ENCODE results near the gene TSPOAP1.
"Not testable (repeated sequence)": the region's sequence is repeated elsewhere in the genome, so short reads cannot be mapped to it uniquely, and the experiment has no call there.

TSPOAP1 gene

GRCh38 chr17:58341136-58341860, 12.7 kb upstream of the TSPOAP1 start:
- DNase-seq (ENCODE audit: low read depth), result not testable (repeated sequence)

GRCh38 chr17:58340405-58340876, 11.8 kb upstream of the TSPOAP1 start:
- DNase-seq (ENCODE audit: low read depth), result no peak

DNA sequence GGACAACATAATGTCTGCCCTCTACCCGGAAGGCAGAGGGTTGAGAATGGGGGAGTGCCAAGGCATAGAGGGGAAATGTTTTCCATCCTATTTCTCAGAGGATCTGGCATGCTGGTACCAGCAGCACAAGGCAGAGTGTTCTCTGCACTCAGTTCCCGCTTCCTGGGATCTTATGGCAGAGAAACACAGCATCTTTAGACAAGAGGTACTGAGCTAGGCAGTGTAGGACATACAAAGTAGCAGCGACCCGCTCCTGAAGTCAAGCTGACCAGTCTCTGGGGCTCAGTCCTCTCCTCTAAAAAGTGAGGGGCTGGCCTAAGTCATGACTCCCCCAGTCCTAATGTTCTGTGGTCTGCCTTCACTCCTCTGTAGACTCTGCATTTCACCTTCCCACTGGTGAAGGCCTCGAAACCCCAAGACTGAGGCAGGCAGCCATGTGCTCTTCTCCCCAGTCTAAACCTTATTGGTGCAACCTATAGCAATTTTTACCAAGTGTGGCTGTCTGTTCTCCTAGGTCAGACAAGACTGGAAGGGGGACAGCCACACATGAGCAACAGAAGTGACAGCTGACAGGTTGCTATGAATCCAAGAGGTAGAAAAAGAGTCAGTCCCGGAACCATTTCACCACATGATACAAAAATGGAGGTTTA, 11.3 kb upstream of the TSPOAP1 start:
- no peak for DNase-seq (ENCODE audit: low read depth)

DNA sequence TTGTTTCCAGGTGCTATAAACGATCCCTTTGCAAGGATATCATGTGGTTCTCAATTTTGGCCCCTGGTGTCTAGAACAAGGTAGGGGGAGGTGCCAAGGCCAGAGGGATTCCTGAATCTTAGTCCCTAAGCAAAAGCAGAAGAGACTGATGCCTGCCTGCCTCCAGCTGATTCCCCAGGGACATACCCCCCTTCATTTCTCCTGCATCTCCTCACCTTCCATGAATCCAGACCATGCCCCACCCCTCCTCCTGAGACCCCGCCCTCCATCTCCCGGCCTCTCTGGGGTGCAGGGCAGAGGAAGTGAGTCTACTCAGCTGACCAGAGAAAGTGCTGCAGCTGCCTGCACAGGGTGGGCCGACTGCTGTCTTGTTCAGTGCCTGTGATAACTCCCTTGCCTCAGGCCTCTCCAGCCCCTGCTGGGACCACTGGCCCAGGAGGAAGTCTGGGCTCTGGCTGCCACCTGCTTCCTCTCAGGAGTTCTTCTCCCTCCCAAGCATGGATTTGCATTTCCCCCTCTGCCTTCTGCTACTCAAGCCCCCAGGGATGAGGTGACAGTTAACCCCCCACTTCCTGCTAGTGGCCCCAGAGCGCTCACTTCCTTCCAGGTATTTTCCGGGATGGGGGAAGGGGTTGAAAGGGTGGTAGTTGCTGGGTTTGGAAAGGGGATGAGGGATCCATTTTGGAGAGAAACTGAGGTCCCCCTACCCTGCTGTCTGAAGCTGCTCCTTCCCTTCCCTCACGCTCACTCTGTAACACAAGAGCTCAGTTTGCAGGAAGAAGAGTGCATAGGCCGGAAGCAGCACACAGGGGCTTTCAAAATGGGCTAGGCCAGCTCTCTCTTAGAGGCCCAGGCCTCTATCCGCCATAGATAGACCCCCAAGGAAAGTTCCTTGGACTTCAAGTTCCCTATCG, 10.5 kb upstream of the TSPOAP1 start:
- DNase-seq (ENCODE audit: low read depth), result no peak

- DNase-seq (ENCODE audit: low read depth), result no peak
Measured at GRCh38 chr17:58338454-58338840, 9.9 kb upstream of the TSPOAP1 start.

- DNase-seq (ENCODE audit: low read depth), result no peak
Measured at GRCh38 chr17:58337600-58338453, 9.2 kb upstream of the TSPOAP1 start.

- no peak for DNase-seq (ENCODE audit: low read depth)
Measured at GRCh38 chr17:58337210-58337599, 8.6 kb upstream of the TSPOAP1 start.

DNA sequence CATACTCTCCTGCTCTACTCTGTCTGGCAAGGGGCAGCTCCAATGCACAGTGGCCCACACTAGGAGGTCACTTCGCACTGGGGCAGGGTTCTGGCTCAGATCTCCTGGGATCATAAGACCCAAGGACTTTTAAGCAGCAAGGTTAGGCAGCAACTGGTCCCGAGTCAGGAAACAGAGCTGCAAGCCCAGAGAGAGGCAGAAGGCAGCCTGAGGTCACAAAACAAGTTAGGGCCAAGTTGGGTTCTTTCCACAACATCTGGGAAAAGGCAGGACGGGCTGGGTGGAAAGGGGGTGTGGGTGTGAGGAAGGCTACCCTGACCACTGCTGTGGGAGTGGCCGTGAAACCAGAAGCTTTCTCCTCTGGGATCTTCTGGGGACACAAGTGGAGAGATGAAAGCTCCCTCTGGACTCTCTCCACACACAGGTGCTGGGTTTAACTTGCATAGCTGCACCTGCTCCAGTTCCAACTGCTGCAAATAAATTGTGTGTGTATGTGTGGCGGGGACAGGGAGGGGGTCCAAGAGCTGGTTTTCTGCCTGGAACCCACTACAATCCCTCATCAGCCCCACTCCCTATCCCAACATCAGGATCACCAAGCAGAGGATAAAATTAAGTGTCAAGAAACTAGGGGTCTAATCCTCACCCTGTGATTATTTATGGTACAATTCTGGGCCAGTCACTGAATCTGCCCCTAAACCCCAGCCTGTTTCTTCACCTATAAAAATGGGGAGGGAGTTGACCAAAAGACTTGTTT, 8.0 kb upstream of the TSPOAP1 start:
- DNase-seq (ENCODE audit: low read depth), result no peak

DNA sequence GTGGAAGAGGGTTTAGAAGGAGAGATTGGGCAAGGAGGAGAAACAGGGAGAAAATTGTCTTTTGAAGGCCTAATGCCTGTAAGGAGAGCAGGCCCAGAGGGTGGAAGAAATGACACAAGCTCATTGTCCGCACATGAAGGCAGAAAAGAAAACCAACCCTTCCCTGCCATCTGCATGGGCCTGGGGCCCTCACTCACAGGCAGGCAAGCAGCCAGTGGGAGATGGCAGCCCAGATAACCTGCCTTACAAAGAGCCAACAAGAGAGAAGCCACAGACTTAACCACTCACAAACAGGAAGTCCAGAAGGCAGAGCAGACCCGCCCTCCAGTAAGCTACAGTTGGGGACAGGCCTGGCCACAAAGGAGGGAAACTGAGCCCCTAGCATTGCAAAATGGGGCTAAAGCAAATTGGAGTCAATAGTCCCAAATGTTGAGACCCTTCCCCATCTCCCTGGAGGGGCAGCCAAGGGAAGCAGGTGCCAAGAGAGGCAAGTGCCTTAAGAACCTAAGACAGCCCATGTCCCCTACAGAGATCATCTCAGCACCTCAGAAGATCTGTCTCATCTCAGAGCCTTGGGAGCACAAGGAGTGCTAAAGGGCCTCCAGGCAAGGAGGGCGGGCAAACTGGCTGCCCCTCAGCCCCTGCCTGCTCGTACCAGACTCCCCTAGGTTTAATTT, 7.3 kb upstream of the TSPOAP1 start:
- no peak for DNase-seq (ENCODE audit: low read depth)

DNA sequence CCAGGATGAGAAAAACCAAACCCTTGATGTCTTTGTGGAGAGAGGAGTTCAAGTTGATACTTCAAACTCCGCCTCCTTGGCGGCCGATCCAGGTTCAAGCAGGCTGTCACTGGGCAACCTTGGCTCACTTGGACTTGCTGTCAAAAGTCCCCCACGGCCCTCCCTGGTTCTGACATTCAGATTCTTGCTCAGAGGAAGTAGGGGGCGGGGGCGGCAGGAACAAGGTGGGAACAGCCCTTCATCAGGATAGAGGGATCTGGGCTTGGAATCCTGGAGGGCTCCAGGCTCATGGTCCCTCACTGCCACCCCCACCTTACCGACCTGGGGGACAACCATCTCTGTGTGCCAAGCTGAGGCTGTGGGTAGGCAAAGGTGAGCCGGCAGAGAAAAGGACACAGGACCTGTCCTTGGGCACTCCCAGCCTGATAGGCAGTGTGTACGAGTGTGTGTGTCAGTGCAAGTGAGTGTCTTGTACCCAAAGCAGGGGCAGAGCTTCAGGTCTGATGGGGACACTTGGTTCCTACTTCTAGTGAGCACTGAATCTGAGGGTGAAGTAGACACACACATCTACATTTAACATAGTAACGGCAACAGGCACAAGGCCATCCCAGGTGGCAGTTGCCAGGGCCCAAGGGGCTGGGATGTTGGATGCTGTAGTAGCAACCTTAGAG, 6.6 kb upstream of the TSPOAP1 start:
- DNase-seq (ENCODE audit: low read depth), result no peak

DNA sequence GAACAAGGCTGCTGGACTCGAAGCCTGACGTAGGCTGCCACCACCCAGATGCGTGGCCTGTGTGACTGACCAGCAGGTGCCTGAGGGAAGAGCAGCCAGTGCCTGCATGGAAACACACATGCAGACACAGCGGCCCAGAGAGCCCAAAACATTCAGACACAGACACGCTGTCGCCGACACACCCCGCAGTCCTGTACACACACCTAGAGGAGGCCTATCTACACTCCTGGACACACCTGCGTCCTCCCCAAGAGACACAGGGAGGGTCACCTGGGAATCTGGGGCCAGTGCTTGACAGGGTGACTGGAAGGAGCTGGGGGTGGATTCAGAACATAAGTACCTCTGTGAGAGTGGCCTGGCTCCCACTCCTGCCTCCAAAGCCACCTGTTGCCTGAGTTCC, 6.1 kb upstream of the TSPOAP1 start:
- DNase-seq (ENCODE audit: low read depth), result no peak

DNA sequence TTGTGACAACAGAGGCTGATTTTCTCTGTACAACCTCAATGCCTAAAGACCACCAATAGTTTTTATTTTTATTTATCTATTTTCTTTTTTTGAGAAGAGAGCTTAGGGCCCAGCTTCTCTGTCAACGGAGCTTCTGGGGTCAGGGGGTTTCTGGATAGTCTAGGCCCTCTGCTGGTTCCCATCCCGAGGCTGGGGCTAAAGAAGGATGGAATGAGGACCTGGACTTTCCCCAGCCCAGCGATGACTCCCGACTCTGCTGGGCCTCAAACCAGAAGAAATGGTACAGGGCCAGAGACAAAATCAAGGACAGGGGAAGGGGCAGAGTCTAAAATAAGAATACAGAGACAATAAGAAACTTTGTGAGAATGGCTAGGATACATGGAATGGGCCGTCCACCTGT, 5.7 kb upstream of the TSPOAP1 start:
- DNase-seq (ENCODE audit: low read depth), result no peak

GRCh38 chr17:58333736-58334207, 5.2 kb upstream of the TSPOAP1 start:
- DNase-seq (ENCODE audit: low read depth), result no peak

GRCh38 chr17:58332778-58333735, 4.5 kb upstream of the TSPOAP1 start:
- DNase-seq (ENCODE audit: low read depth), result no peak

DNA sequence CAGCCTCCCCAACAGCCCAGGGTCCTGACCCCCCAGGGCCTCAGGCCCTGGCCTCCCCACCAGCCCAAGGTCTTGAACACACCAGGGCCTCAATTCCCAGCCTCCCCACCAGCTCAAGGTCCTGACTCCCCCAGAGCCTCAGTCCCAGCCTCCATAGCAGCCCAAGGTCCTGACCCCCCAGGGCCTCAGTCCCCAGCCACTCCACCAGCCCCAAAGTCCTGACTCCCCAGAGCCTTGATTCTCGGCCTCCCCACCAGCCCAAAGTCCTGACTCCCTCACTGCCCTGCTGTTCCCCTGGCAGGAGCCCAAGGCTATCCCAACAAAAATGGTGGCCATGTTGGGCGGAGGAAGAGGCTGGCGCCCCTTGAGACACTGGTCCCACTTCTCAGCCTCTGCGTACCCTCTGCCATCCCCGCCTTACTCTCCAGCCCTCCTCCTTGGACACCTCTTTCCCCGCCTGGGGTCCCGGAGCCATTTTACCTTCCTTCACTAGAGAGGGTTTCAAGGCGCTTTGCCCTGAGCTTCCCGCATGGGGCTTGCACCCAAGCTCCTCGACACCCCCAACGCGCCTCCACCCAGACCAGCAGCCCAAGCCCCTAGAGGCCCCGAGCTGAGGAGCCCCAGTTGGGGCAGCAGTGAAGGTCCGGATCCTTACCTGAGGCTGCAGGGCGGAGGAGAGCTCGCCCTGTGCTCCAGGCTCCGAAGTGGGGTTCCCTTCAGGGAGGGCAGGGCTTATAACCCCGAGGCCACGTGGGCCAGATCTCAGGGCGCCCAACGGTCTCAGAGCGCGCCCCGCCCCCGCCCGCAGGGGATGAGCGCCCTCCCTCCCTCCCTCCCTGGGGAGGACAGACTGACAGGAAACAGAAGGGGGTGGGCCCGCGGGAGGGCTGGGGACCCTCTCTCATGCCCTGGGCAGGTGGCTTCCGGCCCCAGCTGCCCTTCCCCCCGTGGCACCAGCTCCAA, 3.5 kb upstream of the TSPOAP1 start:
- no peak for DNase-seq (ENCODE audit: low read depth)

GRCh38 chr17:58330997-58331814, 2.6 kb upstream of the TSPOAP1 start:
- DNase-seq (ENCODE audit: low read depth), result no peak
